Stimulated activated CD4-positive, alpha-beta T cell treated with anti-CD3 and anti-CD28 coated beads, Interleukin-2, amount 100 ng/mL, for 48 hours (primary cell): ENCODE data around the gene PMVK.

Experiments
- DNase-seq, 2 donors: peaks; one replicate each; pipeline ENCODE4 v3.0.0-alpha.2; 2020

Gene PMVK

GRCh38 chr1:154966111-154966510 is 29.6 kb upstream of the PMVK start:
- DNase-seq: no peak

DNA sequence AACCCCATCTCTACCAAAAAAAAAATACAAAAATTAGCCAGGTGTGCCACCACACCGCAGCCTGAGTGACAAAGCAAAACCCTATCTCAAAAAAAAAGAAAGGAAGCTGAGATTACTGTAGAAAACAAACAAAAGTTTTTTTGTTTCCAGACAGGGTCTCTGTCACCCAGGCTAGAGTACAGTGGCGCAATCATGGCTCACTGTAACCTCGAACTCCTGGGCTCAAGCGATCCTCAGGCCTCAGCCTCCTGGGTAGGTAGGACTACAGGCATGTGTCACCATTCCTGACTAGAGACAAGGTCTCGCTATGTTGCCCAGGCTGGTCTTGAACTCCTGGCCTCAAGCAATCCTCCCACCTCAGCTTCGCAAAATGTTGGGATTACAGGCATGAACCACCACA is 27.8 kb upstream of the PMVK start:
- DNase-seq: no peak

DNA sequence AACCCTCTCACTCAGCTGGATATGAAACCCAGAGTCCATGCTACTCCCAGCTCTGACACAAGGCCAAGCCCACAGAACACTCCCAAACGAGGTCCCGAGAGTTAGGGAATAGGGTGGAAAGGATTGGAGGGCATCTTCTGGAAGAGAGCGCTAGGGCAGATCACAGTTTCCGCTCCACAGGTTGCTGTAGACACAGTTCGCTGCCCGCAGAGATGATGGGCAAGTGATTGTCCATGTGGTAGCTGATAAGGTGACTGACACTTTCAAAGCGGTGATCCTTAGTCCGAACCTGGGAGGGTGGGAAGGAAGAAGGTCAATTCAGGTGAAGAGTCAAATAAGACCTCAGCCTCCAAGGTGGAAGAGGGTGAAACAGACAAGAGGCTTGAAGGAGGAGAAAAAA is 27.1 kb upstream of the PMVK start:
- no peak for DNase-seq

GRCh38 chr1:154962795-154963330 is 26.3 kb upstream of the PMVK start:
- no peak for DNase-seq

DNA sequence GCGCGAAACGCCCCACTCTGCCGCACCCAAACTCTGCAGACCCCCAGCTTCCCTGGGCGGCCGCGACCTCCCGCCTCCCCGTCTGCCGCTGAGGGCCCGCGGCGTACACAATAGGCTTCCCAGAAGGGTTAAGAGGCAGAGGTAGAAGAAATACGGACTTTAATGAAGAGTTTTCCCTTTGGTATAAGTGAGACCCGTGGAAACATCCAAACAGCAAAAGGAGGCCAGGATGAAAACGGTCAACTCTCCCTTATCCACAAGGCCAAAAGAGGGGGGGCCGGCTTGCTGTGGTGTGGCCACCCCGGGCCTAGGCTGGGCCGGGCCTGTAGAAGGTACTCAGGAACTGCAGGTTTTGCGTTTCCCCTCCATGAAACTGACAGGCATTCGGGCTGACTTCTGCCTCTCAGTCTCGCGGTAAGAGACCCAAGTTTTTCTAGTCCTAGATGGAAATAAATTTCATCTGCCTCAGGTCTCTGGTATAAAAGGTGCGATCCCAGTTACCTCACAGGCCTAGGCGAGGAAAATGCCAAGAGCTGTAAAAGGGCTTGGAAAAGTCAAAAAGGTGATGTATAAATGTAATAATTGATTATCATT is 25.7 kb upstream of the PMVK start:
- no peak for DNase-seq

DNA sequence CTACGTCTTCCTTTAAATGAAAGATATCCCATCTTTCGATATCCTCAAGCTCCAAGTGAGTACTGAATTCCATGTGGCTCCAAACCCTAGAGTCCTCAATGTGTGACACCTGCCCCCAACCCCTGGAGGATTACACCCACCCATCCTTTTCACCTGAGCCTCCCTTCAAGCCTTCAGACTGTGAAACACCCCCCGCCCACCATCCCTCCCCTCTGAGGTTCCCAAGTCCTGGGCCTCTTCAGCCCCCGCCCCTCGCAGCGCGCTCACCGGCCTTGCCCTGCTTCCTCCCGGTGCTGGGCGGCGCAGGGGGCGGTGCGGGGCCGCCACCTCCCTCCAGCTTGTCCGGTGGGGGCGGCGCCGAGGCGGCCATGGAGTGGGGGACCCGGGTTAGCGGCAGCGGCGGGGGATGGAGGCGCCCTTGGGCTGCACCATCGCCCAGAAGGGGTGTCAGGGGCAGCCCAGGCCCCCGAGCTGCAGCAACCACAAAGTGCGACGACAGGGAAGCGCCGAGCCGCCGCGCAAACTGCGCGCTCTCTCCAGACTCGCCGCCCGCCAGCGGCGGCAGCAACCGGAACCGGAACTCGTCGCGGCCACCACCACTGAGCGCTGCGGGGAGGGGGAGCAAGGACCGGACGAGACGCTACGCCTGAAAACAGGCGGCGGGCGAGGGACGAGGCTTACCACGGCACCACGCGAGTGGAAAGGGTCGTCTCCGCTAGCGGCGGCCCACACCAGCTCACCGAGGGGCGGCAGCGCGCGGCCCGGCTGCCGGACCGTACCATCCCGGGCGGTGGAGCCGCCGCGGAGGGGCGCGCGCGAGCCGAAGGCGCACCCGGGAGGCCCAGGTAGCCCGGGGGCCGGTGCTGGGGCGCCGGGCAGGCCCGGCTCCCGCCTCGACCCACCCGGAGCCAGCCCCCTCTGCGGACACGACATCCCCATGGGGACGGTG is 25.0 kb upstream of the PMVK start, which contains the start of gene PYGO2:
Gene PYGO2 (minus strand): TSS at position 576 of the 949 bp plus-strand sequence. CDS start 206 bp downstream, at position 370.
- DNase-seq: peak; percentile 75 to 76

- DNase-seq: no peak
Measured at GRCh38 chr1:154960446-154961136, 24.1 kb upstream of the PMVK start.

GRCh38 chr1:154959426-154959780 is 22.9 kb upstream of the PMVK start:
- no peak for DNase-seq

GRCh38 chr1:154958681-154959425 is 22.3 kb upstream of the PMVK start:
- no peak for DNase-seq

DNA sequence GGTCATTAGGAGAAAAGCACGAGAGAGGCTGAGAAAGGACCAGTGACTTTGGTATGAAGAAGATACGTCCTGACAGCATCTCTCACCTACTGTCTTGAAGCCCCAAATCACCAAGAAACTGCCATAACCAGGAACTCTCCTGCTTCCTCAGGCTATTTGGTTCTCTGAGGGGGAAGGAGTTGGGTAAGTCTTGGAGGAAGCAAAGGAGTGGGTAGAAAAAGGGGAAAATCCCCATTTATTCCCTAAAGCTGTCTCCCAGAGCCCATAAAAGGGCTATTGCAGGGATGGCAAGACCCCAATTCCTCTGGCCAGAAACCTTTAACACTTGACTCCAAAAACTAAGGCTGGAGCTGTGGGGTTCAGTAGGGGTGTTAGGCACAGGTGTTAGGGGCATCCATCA is 21.5 kb upstream of the PMVK start:
- DNase-seq: no peak

DNA sequence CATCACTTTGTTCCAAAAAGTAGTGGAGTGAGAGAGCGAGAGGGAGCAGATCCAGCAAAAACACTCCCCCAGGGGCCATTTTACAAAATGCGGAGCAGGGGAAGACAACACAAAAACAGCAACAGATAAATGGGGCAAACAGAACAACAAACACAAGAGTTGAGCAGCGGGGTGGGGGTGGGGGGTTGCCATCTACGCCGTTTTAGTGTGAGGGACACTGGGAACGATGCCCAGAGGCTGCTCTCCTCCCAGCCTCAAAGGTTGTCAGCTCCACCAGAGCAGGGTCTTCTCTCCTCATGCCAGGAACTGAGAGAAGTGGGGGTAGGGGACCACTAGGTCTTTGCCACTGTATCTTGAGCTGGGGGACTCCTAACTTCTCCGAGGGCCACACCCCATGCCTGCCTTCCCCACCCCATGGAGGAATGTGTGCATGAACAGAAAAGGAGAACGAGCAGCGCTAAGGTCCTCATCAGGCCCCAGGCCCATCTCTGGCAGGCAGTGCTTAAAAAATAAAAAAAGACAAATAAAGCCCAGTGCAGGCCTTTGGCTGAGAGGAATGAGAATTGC is 20.7 kb upstream of the PMVK start:
- DNase-seq: no peak

- DNase-seq: no peak
Measured at GRCh38 chr1:154956544-154956941, 20.0 kb upstream of the PMVK start.

DNA sequence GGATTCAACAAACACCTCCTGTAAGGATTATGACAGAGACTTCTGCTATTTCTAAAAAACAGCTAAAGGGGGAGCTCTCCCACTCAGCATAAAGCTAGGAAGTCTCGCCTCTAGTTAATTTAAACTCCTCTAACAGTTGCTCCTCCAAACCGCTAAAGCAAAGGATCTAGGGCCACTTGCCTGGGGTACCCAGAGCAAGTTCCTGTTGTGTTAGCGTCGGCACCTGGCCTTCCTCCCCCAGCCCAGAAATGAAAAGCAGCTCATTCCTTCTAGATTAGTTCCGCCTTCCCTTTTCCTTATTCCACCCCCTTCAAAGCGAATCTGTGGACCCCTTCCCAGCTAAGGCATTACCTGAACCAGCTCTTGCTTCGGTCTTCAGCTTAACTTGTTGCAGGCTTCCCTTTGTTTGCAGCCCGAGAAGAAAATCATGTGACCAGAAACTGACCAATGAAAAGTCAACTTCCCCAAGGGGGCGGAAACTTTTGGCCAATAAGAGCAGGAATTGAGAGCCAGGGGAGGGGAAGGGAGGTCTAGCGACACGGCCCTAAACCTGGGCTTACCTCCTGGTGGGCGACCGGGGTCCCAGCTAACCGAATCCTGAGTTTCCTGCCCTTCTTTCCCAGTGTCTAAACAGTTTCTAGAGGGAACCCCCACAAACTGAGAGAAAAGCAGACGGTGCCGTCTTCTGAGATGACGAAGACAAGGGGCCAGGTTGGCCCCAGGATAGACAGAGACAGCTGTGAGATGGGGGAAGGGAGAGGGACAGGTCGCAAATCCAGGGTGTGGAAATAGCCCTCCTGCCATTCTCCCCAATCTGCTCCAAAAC is 19.4 kb upstream of the PMVK start, which contains the start of gene PBXIP1:
Gene PBXIP1 (minus strand): TSS at position 382 of the 826 bp plus-strand sequence. CDS start 2,378 bp downstream, outside the sequence.
- peak; percentile 63 to 76 for DNase-seq

DNA sequence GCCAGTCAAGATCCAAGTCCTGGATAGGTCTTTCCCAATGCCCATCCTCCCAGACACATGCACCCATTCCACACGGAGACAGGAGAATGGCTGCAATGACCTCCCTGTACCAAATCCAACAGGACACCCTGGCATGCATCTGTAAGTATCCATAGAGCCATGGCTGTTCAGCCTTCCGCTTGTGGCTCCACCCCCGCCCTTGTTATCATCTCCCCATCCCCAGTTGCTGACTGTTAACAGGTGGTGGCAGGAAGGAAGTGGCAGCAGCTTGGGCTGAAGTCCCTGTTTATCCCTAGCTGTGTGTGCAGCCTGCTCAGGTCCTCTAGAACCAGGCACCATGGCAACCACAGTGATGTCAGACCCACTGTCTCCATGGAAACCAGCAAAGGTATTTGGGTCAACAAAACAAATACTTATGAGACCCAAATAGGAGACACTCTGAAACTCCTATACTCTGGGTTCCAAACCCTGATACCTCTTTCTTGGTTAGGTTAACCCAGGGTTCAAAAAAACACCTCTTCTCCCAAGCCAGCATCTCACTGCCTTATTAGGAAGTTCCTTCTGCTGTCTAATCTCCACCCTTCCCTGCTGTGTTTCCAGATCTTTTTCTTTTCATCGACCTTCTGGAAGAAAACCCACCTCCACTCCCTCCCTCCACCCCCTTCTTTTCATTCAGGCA is 18.7 kb upstream of the PMVK start:
- DNase-seq: peak; percentile 63 to 73

GRCh38 chr1:154954541-154954940 is 18.0 kb upstream of the PMVK start:
- no peak for DNase-seq

GRCh38 chr1:154953611-154954038 is 17.1 kb upstream of the PMVK start:
- DNase-seq: no peak

DNA sequence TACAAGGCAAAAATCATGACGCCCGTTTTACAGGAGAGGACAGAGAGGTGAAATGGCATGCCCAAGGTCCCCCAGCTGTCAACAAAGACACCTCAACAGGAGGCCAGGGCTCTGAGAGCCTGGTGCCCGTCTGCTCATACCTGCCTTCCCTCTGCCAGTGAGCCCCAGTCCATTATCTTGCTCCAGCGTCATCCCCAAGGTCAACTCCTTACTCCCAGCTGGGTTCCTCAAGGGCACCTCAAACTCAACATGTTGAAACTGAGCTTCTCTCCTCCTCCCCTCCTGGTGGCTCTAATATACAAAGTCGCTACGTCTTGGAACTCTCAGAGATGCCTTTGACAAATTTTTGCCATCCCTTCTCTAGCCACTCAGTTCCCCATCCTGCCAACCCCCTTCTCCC is 16.1 kb upstream of the PMVK start:
- DNase-seq: no peak

DNA sequence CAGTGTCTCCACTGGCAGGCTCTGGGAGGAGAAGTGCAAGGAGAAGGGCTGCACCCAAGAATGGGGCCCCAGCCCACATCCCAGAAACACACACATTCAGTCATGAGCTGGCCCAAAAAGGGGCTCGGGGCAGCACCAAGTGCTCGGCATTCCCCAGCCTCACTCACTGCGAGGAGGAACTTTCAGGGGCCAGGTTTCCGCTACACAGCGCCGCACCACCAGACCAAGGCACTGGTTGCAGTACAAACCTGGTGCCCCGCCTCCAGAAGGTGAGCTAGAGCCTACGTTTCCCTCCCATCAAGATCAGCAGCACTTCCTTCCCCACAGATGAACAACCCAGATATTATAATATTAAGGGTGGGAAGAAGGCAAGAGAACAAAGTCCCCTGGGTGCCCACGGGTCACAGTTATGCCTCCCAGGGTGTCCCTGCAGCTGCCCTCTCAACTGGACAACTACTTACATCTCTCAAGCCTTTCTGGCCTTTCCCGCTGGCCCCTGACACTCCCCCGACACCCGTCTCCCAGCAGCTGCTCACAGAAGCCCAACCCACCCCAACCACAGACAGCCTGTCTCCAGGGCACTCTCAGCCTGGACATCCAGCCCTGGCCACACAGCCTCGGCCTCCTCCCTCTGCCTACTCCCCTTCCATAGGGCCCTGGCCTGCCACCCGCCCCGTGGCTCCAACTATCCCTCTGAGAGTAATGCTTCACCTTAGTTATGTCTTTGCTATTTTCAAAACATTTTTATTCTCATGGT is 15.6 kb upstream of the PMVK start:
- DNase-seq: no peak

GRCh38 chr1:154948079-154948478 is 11.6 kb upstream of the PMVK start:
- DNase-seq: no peak
